NB4 (cell line): Measurements from ENCODE around the gene IL17RA.

Experiments
- CTCF ChIP-seq: IDR thresholded peaks from one replicate; pipeline ENCODE4 v1.5.1; 2012; ENCODE audit warnings: low read depth, low read length
- MAX ChIP-seq: IDR thresholded peaks from 2 replicates; pipeline ENCODE4 v1.6.1; 2011; ENCODE audit warnings: low read depth, low read length
- MYC ChIP-seq: IDR thresholded peaks from 2 replicates; pipeline ENCODE4 v1.6.1; 2011; ENCODE audit warnings: low read depth, low read length
- POLR2A ChIP-seq: IDR thresholded peaks from 2 replicates; pipeline ENCODE4 v1.6.1; 2011; ENCODE audit warnings: mild to moderate bottlenecking; ENCODE audit not compliant: insufficient read length; ENCODE audit errors: extremely low read depth

- TF ChIP-seq CTCF (no peak), MYC (no peak), POLR2A (no peak), MAX (no peak)
Measured at GRCh38 chr22:17121233-17122195, 36.7 kb downstream of the IL17RA start, which contains the start of gene TMEM121B.
